Endothelial cell of umbilical vein (primary cell): ENCODE measurements around the gene R3HDM2.

Source experiments
- CTCF ChIP-seq, 2 donors: IDR thresholded peaks; 1 replicate in 1 of 2; 2 replicates in 1 of 2; pipeline ENCODE4 v1.5.1; 2011; ENCODE audit warnings: low read length in 2 of 2, mild to moderate bottlenecking in 2 of 2, moderate library complexity in 2 of 2, control low read depth in 1 of 2, inconsistent platforms in 1 of 2, low read depth in 1 of 2; ENCODE audit not compliant: insufficient read depth in 1 of 2; ENCODE audit errors: extremely low read depth in 1 of 2
- EZH2 ChIP-seq: IDR thresholded peaks from 2 replicates; pipeline ENCODE4 v1.6.1; 2012; ENCODE audit warnings: borderline replicate concordance, low read depth, mild to moderate bottlenecking, moderate library complexity, low read length, inconsistent platforms; ENCODE audit not compliant: severe bottlenecking
- FOS ChIP-seq: IDR thresholded peaks from 2 replicates; pipeline ENCODE4 v1.6.1; 2011; ENCODE audit warnings: mild to moderate bottlenecking, low read length, moderate library complexity, borderline replicate concordance; ENCODE audit not compliant: insufficient read depth
- GATA2 ChIP-seq: IDR thresholded peaks from 2 replicates; pipeline ENCODE4 v1.7.0; 2011; ENCODE audit warnings: low read depth, mild to moderate bottlenecking, moderate library complexity, mixed read lengths, low read length; ENCODE audit not compliant: insufficient read length, insufficient read depth
- JUN ChIP-seq: IDR thresholded peaks from 2 replicates; pipeline ENCODE4 v1.6.1; 2011; ENCODE audit warnings: borderline replicate concordance, low read depth; ENCODE audit not compliant: insufficient read length, insufficient read depth
- MAX ChIP-seq: IDR thresholded peaks from 2 replicates; pipeline ENCODE4 v1.6.1; 2011; ENCODE audit not compliant: insufficient read depth, insufficient read length
- MYC ChIP-seq: IDR thresholded peaks from one replicate; pipeline ENCODE4 v1.6.1; 2011; ENCODE audit warnings: mild to moderate bottlenecking, low read depth, low read length
- POLR2A ChIP-seq: IDR thresholded peaks from 2 replicates; pipeline ENCODE4 v1.6.1; 2012; ENCODE audit warnings: low read depth, mild to moderate bottlenecking, control low read depth, low read length
- POLR2AphosphoS5 ChIP-seq: IDR thresholded peaks from 2 replicates; pipeline ENCODE4 v1.6.1; 2012; ENCODE audit warnings: low read depth, mild to moderate bottlenecking, control low read depth, low read length, moderate library complexity; ENCODE audit not compliant: insufficient read depth

- TF ChIP-seq CTCF (IDR thresholded peaks at IDR 0.05; ENCODE audit: extremely low read depth in 1 of 2, insufficient read depth in 1 of 2, low read depth in 1 of 2, low read length in 2 of 2) (peak; percentile 83 to 87), POLR2A (no peak), MAX (no peak), EZH2 (no peak), FOS (no peak), POLR2AphosphoS5 (no peak), JUN (no peak), GATA2 (no peak), MYC (no peak)
These were observed 187.1 kb downstream of the R3HDM2 start for GRCh38 chr12:57243521-57244311.
